ENCODE data around the gene TDRD15. TPM values are rescaled to one million over a fixed set of nuclear protein-coding genes. Genes with fewer than 3 reads are reported as not detected.
"Not testable (repeated sequence)": the region's sequence is repeated elsewhere in the genome, so short reads cannot be mapped to it uniquely, and the experiment has no call there.

Gene TDRD15
- total and polyA plus RNA-seq, 12 donors, result 0.11 TPM; not detected in 11

DNA sequence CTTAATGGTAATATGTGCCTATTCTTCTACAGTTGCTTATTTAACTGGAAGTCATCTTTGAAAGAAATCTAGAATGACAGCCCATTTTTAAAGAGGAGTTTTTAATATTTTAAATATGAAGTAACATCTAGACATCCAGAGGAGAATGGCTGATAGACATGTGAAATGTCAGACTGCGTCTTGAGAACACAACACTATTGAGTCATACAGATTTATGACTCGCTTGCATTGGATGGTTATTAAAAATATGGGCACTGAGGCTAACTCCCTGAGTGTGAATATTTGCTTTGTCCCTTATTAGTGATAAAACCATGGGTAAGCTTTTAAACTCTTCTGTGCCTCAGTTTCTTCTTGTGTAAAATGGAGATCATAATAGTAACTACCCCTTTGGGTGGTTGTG is 22.9 kb downstream of the TDRD15 start:
- Histone ChIP-seq H3K4me1 (replicated peaks in 1 of 2) (no peaks in the 10 kb centered on the region), H3K4me3 (no peak overlapping the region), H3K36me3 (replicated peaks in 1 of 2) (no peaks in the 10 kb centered on the region), H3K27me3 (no peaks in the 10 kb centered on the region), H3K9me3 (replicated peaks in 1 of 3) (no peaks in the 10 kb centered on the region), H3K27ac (no peak overlapping the region)
- 77 to 94% (median 82%) methylated on average over 2 of the region's 2 CpGs for WGBS, 4 donors
- TF ChIP-seq, protein P1, sequence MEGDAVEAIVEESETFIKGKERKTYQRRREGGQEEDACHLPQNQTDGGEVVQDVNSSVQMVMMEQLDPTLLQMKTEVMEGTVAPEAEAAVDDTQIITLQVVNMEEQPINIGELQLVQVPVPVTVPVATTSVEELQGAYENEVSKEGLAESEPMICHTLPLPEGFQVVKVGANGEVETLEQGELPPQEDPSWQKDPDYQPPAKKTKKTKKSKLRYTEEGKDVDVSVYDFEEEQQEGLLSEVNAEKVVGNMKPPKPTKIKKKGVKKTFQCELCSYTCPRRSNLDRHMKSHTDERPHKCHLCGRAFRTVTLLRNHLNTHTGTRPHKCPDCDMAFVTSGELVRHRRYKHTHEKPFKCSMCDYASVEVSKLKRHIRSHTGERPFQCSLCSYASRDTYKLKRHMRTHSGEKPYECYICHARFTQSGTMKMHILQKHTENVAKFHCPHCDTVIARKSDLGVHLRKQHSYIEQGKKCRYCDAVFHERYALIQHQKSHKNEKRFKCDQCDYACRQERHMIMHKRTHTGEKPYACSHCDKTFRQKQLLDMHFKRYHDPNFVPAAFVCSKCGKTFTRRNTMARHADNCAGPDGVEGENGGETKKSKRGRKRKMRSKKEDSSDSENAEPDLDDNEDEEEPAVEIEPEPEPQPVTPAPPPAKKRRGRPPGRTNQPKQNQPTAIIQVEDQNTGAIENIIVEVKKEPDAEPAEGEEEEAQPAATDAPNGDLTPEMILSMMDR (IDR thresholded peaks at IDR 0.05), result no peak
- no peak for TF ChIP-seq POLR2A (IDR thresholded peaks at IDR 0.05)
- intact Hi-C loops (cut with DNase I), result no loop called here
- no peak for DNase-seq

DNA sequence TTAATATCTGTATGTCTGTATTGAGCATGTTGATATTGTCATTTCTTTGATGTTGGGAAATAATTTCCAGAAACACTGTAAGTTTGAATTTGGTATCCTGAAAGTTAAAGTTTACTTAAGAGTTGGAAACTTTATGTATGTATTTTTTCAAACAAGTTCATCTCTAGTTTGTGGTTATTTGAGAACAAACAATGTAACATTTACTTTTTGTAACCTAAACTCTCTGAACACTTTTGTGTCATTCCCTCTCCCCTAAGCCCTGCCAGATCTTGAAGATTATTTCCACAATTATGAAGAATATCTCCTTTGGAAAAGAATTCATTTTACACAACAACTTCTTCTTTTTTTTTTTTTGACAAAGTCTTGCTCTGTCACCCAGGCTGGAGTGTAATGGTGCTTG is 24.9 kb downstream of the TDRD15 start:
- TF ChIP-seq POLR2A (IDR thresholded peaks at IDR 0.05), result no peak
- TF ChIP-seq, protein P1 (IDR thresholded peaks at IDR 0.05), result no peak
- Histone ChIP-seq H3K27me3 (no peaks in the 10 kb centered on the region), H3K4me3 (no peak overlapping the region), H3K9me3 (replicated peaks in 1 of 3) (no peaks in the 10 kb centered on the region), H3K4me1 (replicated peaks in 1 of 2) (no peaks in the 10 kb centered on the region), H3K27ac (no peak overlapping the region), H3K36me3 (replicated peaks in 1 of 2) (no peaks in the 10 kb centered on the region)
- intact Hi-C loops (cut with DNase I), result no loop called here
- no peak for DNase-seq

DNA sequence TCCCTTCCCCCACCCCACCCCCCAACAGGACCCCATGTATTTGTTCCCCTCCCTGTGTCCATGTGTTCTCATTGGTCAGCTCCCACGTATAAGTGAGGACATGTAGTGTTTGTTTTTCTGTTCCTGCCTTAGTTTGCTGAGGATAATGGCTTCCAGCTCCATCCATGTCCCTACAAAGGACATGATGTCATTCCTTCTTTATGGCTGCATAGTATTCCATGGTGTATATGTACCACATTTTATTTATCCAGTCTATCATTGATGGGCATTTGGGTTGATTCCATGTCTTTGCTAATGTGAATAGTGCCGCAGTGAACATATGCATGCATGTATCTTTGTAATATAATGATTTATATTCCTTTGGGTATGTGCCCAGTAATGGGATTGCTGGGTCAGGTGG is 27.5 kb downstream of the TDRD15 start:
- H3K36me3 ChIP-seq (replicated peaks in 1 of 2); H3K9me3 ChIP-seq (replicated peaks in 1 of 3); H3K4me1 ChIP-seq (replicated peaks in 1 of 2); H3K4me3 ChIP-seq; H3K27ac ChIP-seq; intact Hi-C loops (cut with DNase I); DNase-seq; H3K27me3 ChIP-seq: not testable (repeated sequence)
- 38 to 78% (median 59%) methylated on average over 2 of the region's 2 CpGs for WGBS, 4 donors

DNA sequence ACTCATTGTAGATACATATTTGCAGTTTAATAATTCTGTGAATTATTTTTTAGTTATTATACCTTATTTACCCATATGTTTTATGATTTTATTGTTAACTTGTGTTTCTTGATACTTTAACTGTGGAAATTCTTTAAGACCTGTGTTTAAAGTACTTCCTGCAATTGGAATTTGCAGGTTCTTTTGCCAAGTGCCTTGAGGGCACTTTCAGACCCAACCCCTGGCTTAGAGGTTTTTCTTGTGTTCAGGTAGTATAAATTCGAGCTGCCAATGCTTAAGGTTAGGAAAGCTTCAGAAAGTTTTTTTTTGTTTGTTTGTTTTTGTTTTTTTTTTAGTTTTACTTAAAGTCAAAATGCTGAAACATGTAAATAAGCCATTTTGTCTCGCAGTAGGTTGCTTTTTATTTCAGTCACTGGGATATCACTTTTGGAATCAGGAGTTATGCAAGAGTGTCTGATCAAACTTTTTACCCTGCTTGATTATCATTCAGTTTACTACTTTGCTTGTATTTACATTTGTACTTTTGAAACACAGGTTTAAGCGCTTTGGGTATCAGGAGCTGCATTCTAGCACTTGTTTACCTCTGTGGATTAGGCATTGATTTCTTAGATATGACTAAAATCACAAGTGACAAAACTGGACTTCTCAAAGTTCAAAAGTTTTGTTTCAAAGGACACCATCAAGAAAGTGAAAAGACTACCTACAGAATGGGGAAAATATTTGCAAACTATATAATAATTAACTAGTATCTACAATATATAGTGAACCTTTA is 31.8 kb downstream of the TDRD15 start:
- Histone ChIP-seq H3K4me1 (replicated peaks in 1 of 2) (no peaks in the 10 kb centered on the region), H3K9me3 (replicated peaks in 1 of 3) (no peaks in the 10 kb centered on the region), H3K27me3 (no peaks in the 10 kb centered on the region), H3K27ac (no peak overlapping the region), H3K4me3 (no peak overlapping the region), H3K36me3 (replicated peaks in 1 of 2) (no peaks in the 10 kb centered on the region)
- intact Hi-C loops (cut with DNase I), result no loop called here
- no peak for TF ChIP-seq POLR2A (IDR thresholded peaks at IDR 0.05)
- TF ChIP-seq, protein P1 (IDR thresholded peaks at IDR 0.05), result no peak
- 36 to 52% (median 37%) methylated on average over 3 of the region's 3 CpGs for WGBS, 4 donors
- DNase-seq, result no peak

DNA sequence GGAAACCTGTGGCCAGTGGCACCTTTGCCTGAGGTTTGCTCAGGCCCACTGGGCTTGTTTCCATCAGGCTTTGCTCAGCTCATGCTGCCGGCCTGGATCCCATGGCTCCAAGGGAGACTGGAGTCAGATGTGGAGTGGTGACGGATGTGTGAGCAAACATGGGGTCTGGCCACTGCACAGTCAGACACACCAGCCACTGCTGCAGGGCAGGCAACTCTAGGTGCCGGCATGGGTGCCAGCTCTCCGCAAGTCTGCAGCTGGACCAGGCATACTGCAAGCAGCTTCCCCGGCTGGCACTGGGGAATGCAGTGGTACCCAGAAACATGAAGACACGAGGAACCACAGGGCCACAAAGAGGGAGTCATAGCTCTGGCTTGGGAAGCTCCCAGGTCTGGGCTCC is 37.4 kb downstream of the TDRD15 start:
- 84 to 97% (median 90%) methylated on average over 6 of the region's 6 CpGs for whole genome bisulfite sequencing, 4 donors

More for the DNA sequence above, 37.4 kb downstream of the TDRD15 start:
- no peak for DNase-seq
- no peaks in the 10 kb centered on the region for H3K36me3 ChIP-seq (replicated peaks in 1 of 2)
- H3K9me3 ChIP-seq (replicated peaks in 1 of 3), result no peaks in the 10 kb centered on the region
- no peaks in the 10 kb centered on the region for H3K27me3 ChIP-seq
- no peaks in the 10 kb centered on the region for H3K4me1 ChIP-seq (replicated peaks in 1 of 2)
- TF ChIP-seq, protein P1 (IDR thresholded peaks at IDR 0.05), result no peak
- TF ChIP-seq POLR2A (IDR thresholded peaks at IDR 0.05), result no peak
- no peak overlapping the region for H3K27ac ChIP-seq
- intact Hi-C loops (cut with DNase I), result no loop called here
- no peak overlapping the region for H3K4me3 ChIP-seq
